Limb (tissue), 2 donors: ENCODE results near the gene IP6K1.

Experiments used
- DNase-seq, 2 donors: peaks; one replicate each; pipeline ENCODE4 v3.0.0-alpha.2; 2016; ENCODE audit errors: extremely low spot score in 2 of 2

IP6K1 gene

GRCh38 chr3:49724586-49724985 lies 61.8 kb downstream of the IP6K1 start:
- peak in 1 of 2 donors; percentile 45 for DNase-seq

- peak; percentile 96 to 97 for DNase-seq
Observed at GRCh38 chr3:49723628-49724551, 62.5 kb downstream of the IP6K1 start, which contains the start of gene GMPPB. Gene GMPPB, minus strand, starts transcription at chr3:49723951. Its CDS starts 225 bp downstream, at chr3:49723726.

- no peak for DNase-seq
Observed at GRCh38 chr3:49723296-49723627, 63.1 kb downstream of the IP6K1 start.

- peak in 1 of 2 donors; percentile 38 for DNase-seq
Observed at GRCh38 chr3:49722896-49723295, 63.4 kb downstream of the IP6K1 start.

GRCh38 chr3:49721896-49722781 lies 64.2 kb downstream of the IP6K1 start:
- DNase-seq, result no peak

- DNase-seq, result no peak
Observed at GRCh38 chr3:49721596-49721895, 64.8 kb downstream of the IP6K1 start.

GRCh38 chr3:49720855-49721595 lies 65.3 kb downstream of the IP6K1 start:
- no peak for DNase-seq

GRCh38 chr3:49719214-49719884 lies 67.0 kb downstream of the IP6K1 start, which contains the start of gene AMIGO3:
Gene AMIGO3, minus strand, starts transcription at chr3:49719684. Its CDS starts 219 bp downstream, at chr3:49719465.
- DNase-seq, result peak; percentile 91 to 94

- no peak for DNase-seq
Observed at GRCh38 chr3:49718858-49719213, 67.5 kb downstream of the IP6K1 start.

- DNase-seq, result no peak
Observed at GRCh38 chr3:49717959-49718857, 68.1 kb downstream of the IP6K1 start.

- no peak for DNase-seq
Observed at GRCh38 chr3:49717211-49717958, 69.0 kb downstream of the IP6K1 start.

GRCh38 chr3:49716691-49717210 lies 69.6 kb downstream of the IP6K1 start:
- no peak for DNase-seq

GRCh38 chr3:49716169-49716568 lies 70.2 kb downstream of the IP6K1 start:
- DNase-seq, result no peak

GRCh38 chr3:49715611-49716121 lies 70.7 kb downstream of the IP6K1 start:
- DNase-seq, result peak in 1 of 2 donors; percentile 27

GRCh38 chr3:49714728-49715550 lies 71.4 kb downstream of the IP6K1 start:
- DNase-seq, result no peak

GRCh38 chr3:49713336-49714105 lies 72.8 kb downstream of the IP6K1 start:
- no peak for DNase-seq

- DNase-seq, result peak in 1 of 2 donors; percentile 28
Observed at GRCh38 chr3:49712631-49713317, 73.6 kb downstream of the IP6K1 start.
